ENCODE measurements around the gene PSMD1. TPM values are rescaled to one million over a fixed set of nuclear protein-coding genes. Genes with fewer than 3 reads are reported as not detected.

The PSMD1 gene
- total RNA-seq, 1 experiment from 2014 or later, result 164 TPM

GRCh38 chr2:231039294-231039664 lies 17.4 kb upstream of the PSMD1 start:
- Histone ChIP-seq H3K4me1 (replicated peaks) (peaks cover 8% of the 10 kb centered on the region), H3K27ac (no peak overlapping the region), H3K4me3 (no peak overlapping the region), H3K9me3 (replicated peaks) (no peaks in the 10 kb centered on the region), H3K27me3 (replicated peaks) (peaks cover 63% of the 10 kb centered on the region), H3K36me3 (no peaks in the 10 kb centered on the region)
- no peak for DNase-seq (ENCODE audit: low read depth in 1 of 2, low spot score in 2 of 2)

- Histone ChIP-seq H3K9me3 (replicated peaks) (no peaks in the 10 kb centered on the region), H3K27me3 (replicated peaks) (peaks cover 57% of the 10 kb centered on the region), H3K36me3 (no peaks in the 10 kb centered on the region), H3K4me1 (replicated peaks) (peaks cover 8% of the 10 kb centered on the region), H3K4me3 (no peak overlapping the region), H3K27ac (no peak overlapping the region)
- DNase-seq (ENCODE audit: low read depth in 1 of 2, low spot score in 2 of 2), result no peak
These were observed 16.8 kb upstream of the PSMD1 start for GRCh38 chr2:231039821-231040364.

- H3K27me3 ChIP-seq (replicated peaks), result peaks cover 50% of the 10 kb centered on the region
These were observed 15.5 kb upstream of the PSMD1 start for GRCh38 chr2:231041061-231041689.

GRCh38 chr2:231043796-231044195 lies 12.9 kb upstream of the PSMD1 start:
- H3K27me3 ChIP-seq (replicated peaks), result peaks cover 38% of the 10 kb centered on the region
- H3K4me1 ChIP-seq (replicated peaks), result no peaks in the 10 kb centered on the region
- DNase-seq (ENCODE audit: low read depth in 1 of 2, low spot score in 2 of 2), result no peak
- no peaks in the 10 kb centered on the region for H3K9me3 ChIP-seq (replicated peaks)
- H3K4me3 ChIP-seq, result no peak overlapping the region
- H3K36me3 ChIP-seq, result no peaks in the 10 kb centered on the region
- H3K27ac ChIP-seq, result no peak overlapping the region

More at GRCh38 chr2:231041061-231041689, 15.5 kb upstream of the PSMD1 start:
- Histone ChIP-seq H3K9me3 (replicated peaks) (no peaks in the 10 kb centered on the region), H3K4me1 (replicated peaks) (peaks cover 8% of the 10 kb centered on the region), H3K4me3 (no peak overlapping the region), H3K27ac (no peak overlapping the region), H3K36me3 (no peaks in the 10 kb centered on the region)
- no peak for DNase-seq (ENCODE audit: low read depth in 1 of 2, low spot score in 2 of 2)

GRCh38 chr2:231046916-231047273 lies 9.8 kb upstream of the PSMD1 start:
- Histone ChIP-seq H3K4me1 (replicated peaks) (no peaks in the 10 kb centered on the region), H3K9me3 (replicated peaks) (no peaks in the 10 kb centered on the region), H3K36me3 (no peaks in the 10 kb centered on the region), H3K27ac (no peak overlapping the region), H3K27me3 (replicated peaks) (peaks cover 11% of the 10 kb centered on the region), H3K4me3 (no peak overlapping the region)
- no peak for DNase-seq (ENCODE audit: low read depth in 1 of 2, low spot score in 2 of 2)

- DNase-seq (ENCODE audit: low read depth in 1 of 2, low spot score in 2 of 2), result no peak
- no peaks in the 10 kb centered on the region for H3K36me3 ChIP-seq
- peaks cover 11% of the 10 kb centered on the region for H3K27me3 ChIP-seq (replicated peaks)
- H3K4me3 ChIP-seq, result no peak overlapping the region
- no peak overlapping the region for H3K27ac ChIP-seq
- no peaks in the 10 kb centered on the region for H3K9me3 ChIP-seq (replicated peaks)
- peaks cover 3% of the 10 kb centered on the region for H3K4me1 ChIP-seq (replicated peaks)
These were observed 9.3 kb upstream of the PSMD1 start for GRCh38 chr2:231047274-231047922.

- no peak for DNase-seq (ENCODE audit: low read depth in 1 of 2, low spot score in 2 of 2)
- Histone ChIP-seq H3K9me3 (replicated peaks) (no peaks in the 10 kb centered on the region), H3K27ac (no peak overlapping the region), H3K36me3 (no peaks in the 10 kb centered on the region), H3K4me3 (no peak overlapping the region), H3K27me3 (replicated peaks) (peaks cover 11% of the 10 kb centered on the region), H3K4me1 (replicated peaks) (peaks cover 11% of the 10 kb centered on the region)
These were observed 8.4 kb upstream of the PSMD1 start for GRCh38 chr2:231047923-231048915.

GRCh38 chr2:231049286-231050017 lies 7.2 kb upstream of the PSMD1 start:
- no peaks in the 10 kb centered on the region for H3K36me3 ChIP-seq
- H3K27ac ChIP-seq, result no peak overlapping the region
- peaks cover 13% of the 10 kb centered on the region for H3K4me1 ChIP-seq (replicated peaks)
- no peaks in the 10 kb centered on the region for H3K9me3 ChIP-seq (replicated peaks)
- H3K4me3 ChIP-seq, result no peak overlapping the region
- H3K27me3 ChIP-seq (replicated peaks), result peaks cover 11% of the 10 kb centered on the region
- no peak for DNase-seq (ENCODE audit: low read depth in 1 of 2, low spot score in 2 of 2)

GRCh38 chr2:231050018-231050901 lies 6.4 kb upstream of the PSMD1 start:
- Histone ChIP-seq H3K27ac (no peak overlapping the region), H3K27me3 (replicated peaks) (peaks cover 11% of the 10 kb centered on the region), H3K9me3 (replicated peaks) (no peaks in the 10 kb centered on the region), H3K36me3 (no peaks in the 10 kb centered on the region), H3K4me1 (replicated peaks) (peaks cover 13% of the 10 kb centered on the region), H3K4me3 (no peak overlapping the region)
- no peak for DNase-seq (ENCODE audit: low read depth in 1 of 2, low spot score in 2 of 2)

- no peaks in the 10 kb centered on the region for H3K9me3 ChIP-seq (replicated peaks)
- no peak overlapping the region for H3K4me3 ChIP-seq
- H3K27ac ChIP-seq, result no peak overlapping the region
- no peak for DNase-seq (ENCODE audit: low read depth in 1 of 2, low spot score in 2 of 2)
- H3K27me3 ChIP-seq (replicated peaks), result peaks cover 5% of the 10 kb centered on the region
- no peaks in the 10 kb centered on the region for H3K36me3 ChIP-seq
- H3K4me1 ChIP-seq (replicated peaks), result peaks cover 13% of the 10 kb centered on the region
These were observed 5.6 kb upstream of the PSMD1 start for GRCh38 chr2:231051116-231051515.

GRCh38 chr2:231052494-231053451 lies 3.9 kb upstream of the PSMD1 start:
- H3K36me3 ChIP-seq, result peaks cover 5% of the 10 kb centered on the region; the same call in 1 of the 2 replicates
- H3K27ac ChIP-seq, result no peak overlapping the region
- DNase-seq (ENCODE audit: low read depth in 1 of 2, low spot score in 2 of 2), result peak; percentile 77 to 84
- H3K4me3 ChIP-seq, result peak overlapping the region; percentile 43
- H3K4me1 ChIP-seq (replicated peaks), result peaks cover 13% of the 10 kb centered on the region
- H3K27me3 ChIP-seq (replicated peaks), result no peaks in the 10 kb centered on the region
- no peaks in the 10 kb centered on the region for H3K9me3 ChIP-seq (replicated peaks)

- no peaks in the 10 kb centered on the region for H3K9me3 ChIP-seq (replicated peaks)
- H3K4me3 ChIP-seq, result no peak overlapping the region
- H3K4me1 ChIP-seq (replicated peaks), result peaks cover 24% of the 10 kb centered on the region
- H3K27ac ChIP-seq, result no peak overlapping the region
- no peak for DNase-seq (ENCODE audit: low read depth in 1 of 2, low spot score in 2 of 2)
- peaks cover 8% of the 10 kb centered on the region for H3K36me3 ChIP-seq
- H3K27me3 ChIP-seq (replicated peaks), result no peaks in the 10 kb centered on the region
These were observed 2.8 kb upstream of the PSMD1 start for GRCh38 chr2:231053846-231054245.

Data from SJSA1 (cell line).